AG04449 (cell line): Measurements from ENCODE around the gene INTS2.
A peak's percentile ranks its signal among the peaks of the same experiment; 100 is the strongest.

Experiments used
- CTCF ChIA-PET: fragments of 350-600 bp; formaldehyde crosslinking; extraction: SDS; loops from one replicate; lab custom pipeline; 2021; ENCODE audit warnings: antibody characterized with exemption; lab: Yijun Ruan, JAX
- POLR2A ChIA-PET: fragments of 400-600, 350-600 bp; formaldehyde crosslinking; extraction: SDS; loops from one replicate; lab custom pipeline; 2020; ENCODE audit warnings: antibody characterized with exemption, inconsistent platforms; lab: Yijun Ruan, JAX
- DNase-seq: peaks from one replicate; pipeline ENCODE4 v3.0.0-alpha.2; 2010; ENCODE audit warnings: low read depth, low spot score
- H3K4me3 ChIP-seq: 2 replicates; pipeline ENCODE4 v1.5.1; 2011; ENCODE audit warnings: low read depth, mild to moderate bottlenecking, control low read depth, low read length
- CTCF ChIP-seq: IDR thresholded peaks from one replicate; pipeline ENCODE4 v1.5.1; 2011; ENCODE audit warnings: mild to moderate bottlenecking, moderate library complexity, low read length, control low read depth, inconsistent platforms; ENCODE audit not compliant: insufficient read depth; ENCODE audit errors: missing control alignments

Gene INTS2

GRCh38 chr17:61843435-61843834 is 84.3 kb downstream of the INTS2 start:
- no peak for TF ChIP-seq CTCF
- DNase-seq, result no peak
- CTCF ChIA-PET, result interaction anchor here (1.1 to 4.1 kb wide), 4 partner anchors 9 to 260 kb away, joined by 3 to 37 read pairs (median 4); no protein-coding TSS in a partner anchor
- POLR2A ChIA-PET, result no interaction called here
- H3K4me3 ChIP-seq, result no peak overlapping the region

GRCh38 chr17:61842899-61843298 is 84.9 kb downstream of the INTS2 start:
- TF ChIP-seq CTCF, result no peak
- ChIA-PET CTCF (interaction anchor here (1.1 to 4.1 kb wide), 6 partner anchors 8 to 429 kb away, joined by 3 to 37 read pairs (median 5); no protein-coding TSS in a partner anchor), POLR2A (no interaction called here)
- no peak overlapping the region for H3K4me3 ChIP-seq
- no peak for DNase-seq

GRCh38 chr17:61839300-61839786 is 88.4 kb downstream of the INTS2 start:
- no peak for TF ChIP-seq CTCF
- CTCF ChIA-PET, result interaction anchor here (0.6 to 3.8 kb wide), 7 partner anchors 197 to 427 kb away, joined by 3 to 50 read pairs (median 4); no protein-coding TSS in a partner anchor
- POLR2A ChIA-PET, result no interaction called here
- H3K4me3 ChIP-seq, result no peak overlapping the region
- DNase-seq, result no peak

GRCh38 chr17:61837175-61838051 is 90.4 kb downstream of the INTS2 start:
- no peak for DNase-seq
- POLR2A ChIA-PET, result no interaction called here
- H3K4me3 ChIP-seq, result no peak overlapping the region
- CTCF ChIA-PET, result interaction anchor here (0.7 to 3.8 kb wide), 37 partner anchors 8 to 436 kb away, joined by 3 to 117 read pairs (median 5); no protein-coding TSS in a partner anchor
- TF ChIP-seq CTCF, result peak; percentile 67

GRCh38 chr17:61836266-61837174 is 91.3 kb downstream of the INTS2 start:
- POLR2A ChIA-PET, result interaction anchor here (0.6 kb wide), 1 partner anchor 409 kb away, joined by 3 read pairs; no protein-coding TSS in a partner anchor
- H3K4me3 ChIP-seq, result no peak overlapping the region
- TF ChIP-seq CTCF, result no peak
- CTCF ChIA-PET, result interaction anchor here (0.7 to 2.1 kb wide), 38 partner anchors 8 to 435 kb away, joined by 3 to 117 read pairs (median 5); no protein-coding TSS in a partner anchor
- DNase-seq, result no peak
